Measurements from ENCODE around the gene NKAIN1.

Gene NKAIN1

DNA sequence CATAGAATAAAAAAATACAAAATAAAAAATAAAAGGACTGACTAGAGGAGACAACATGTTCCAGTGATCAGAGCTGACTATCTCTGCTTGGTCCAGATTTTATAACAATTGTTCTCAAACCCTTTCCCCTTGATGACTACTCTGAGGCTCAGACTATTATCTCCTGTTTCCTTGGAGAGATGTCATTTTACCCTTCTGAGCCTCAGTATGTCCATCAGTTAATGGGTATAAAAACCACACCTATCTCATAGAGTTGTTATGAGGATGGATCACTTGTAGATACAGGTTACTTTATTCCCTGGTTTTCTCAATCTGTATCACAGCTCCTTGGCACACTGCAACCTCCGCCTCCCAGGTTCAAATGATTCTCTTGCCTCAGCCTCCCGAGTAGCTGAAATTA lies 7.0 kb downstream of the NKAIN1 start:
- TF ChIP-seq, protein P1, sequence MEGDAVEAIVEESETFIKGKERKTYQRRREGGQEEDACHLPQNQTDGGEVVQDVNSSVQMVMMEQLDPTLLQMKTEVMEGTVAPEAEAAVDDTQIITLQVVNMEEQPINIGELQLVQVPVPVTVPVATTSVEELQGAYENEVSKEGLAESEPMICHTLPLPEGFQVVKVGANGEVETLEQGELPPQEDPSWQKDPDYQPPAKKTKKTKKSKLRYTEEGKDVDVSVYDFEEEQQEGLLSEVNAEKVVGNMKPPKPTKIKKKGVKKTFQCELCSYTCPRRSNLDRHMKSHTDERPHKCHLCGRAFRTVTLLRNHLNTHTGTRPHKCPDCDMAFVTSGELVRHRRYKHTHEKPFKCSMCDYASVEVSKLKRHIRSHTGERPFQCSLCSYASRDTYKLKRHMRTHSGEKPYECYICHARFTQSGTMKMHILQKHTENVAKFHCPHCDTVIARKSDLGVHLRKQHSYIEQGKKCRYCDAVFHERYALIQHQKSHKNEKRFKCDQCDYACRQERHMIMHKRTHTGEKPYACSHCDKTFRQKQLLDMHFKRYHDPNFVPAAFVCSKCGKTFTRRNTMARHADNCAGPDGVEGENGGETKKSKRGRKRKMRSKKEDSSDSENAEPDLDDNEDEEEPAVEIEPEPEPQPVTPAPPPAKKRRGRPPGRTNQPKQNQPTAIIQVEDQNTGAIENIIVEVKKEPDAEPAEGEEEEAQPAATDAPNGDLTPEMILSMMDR (IDR thresholded peaks at IDR 0.05; ENCODE audit: borderline replicate concordance, extremely low read depth, low read length, poor library complexity, severe bottlenecking): no peak
- TF ChIP-seq EZH2 (IDR thresholded peaks at IDR 0.05; ENCODE audit: borderline replicate concordance, low read depth, low read length, severe bottlenecking): no peak
- no peak overlapping the region for H3K4me2 ChIP-seq (ENCODE audit: insufficient read depth, low read length)
- no peak overlapping the region for H3K4me3 ChIP-seq (ENCODE audit: low read depth in 1 of 2, low read length in 2 of 2)
- peaks cover 5% of the 10 kb centered on the region for H3K27me3 ChIP-seq (ENCODE audit: insufficient read depth, low read length, poor library complexity)
- H3K9me3 ChIP-seq (ENCODE audit: insufficient read depth, low read length, severe bottlenecking): no peaks in the 10 kb centered on the region
- DNase-seq: no peak
- H3K4me1 ChIP-seq (ENCODE audit: insufficient read depth, low read length): no peaks in the 10 kb centered on the region
- no peaks in the 10 kb centered on the region for H3K79me2 ChIP-seq (ENCODE audit: insufficient read depth, low read length)
- H2AFZ ChIP-seq (ENCODE audit: low read depth, low read length): no peak overlapping the region
- no peak for ATAC-seq (ENCODE audit: insufficient read depth, low read depth)
- H3K36me3 ChIP-seq (ENCODE audit: insufficient read depth, low read length): no peaks in the 10 kb centered on the region
- no peak overlapping the region for H3K9ac ChIP-seq (ENCODE audit: low read depth, low read length)
- H3K27ac ChIP-seq (ENCODE audit: low read length): no peak overlapping the region
- no peaks in the 10 kb centered on the region for H4K20me1 ChIP-seq (ENCODE audit: insufficient read depth, low read length)

DNA sequence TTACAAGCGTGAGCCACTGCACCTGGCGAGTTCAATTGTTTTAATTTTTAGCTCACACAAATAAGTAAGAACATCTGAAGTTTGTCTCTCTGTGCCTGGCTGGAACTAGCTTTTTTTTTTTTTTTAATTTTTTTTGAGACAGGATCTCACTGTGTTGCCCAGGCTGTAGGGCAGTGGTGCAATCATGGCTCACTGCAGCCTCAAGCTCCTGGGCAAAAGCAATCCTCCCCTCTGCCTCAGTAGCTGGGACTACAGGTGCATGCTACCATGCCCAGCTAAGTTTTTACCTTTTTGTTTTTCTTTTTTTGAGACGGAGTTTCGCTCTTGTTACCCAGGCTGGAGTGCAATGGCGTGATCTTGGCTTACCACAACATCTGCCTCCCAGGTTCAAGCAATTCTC lies 7.9 kb downstream of the NKAIN1 start:
- H3K4me2 ChIP-seq (ENCODE audit: insufficient read depth, low read length): no peak overlapping the region
- ATAC-seq (ENCODE audit: insufficient read depth, low read depth): no peak
- H2AFZ ChIP-seq (ENCODE audit: low read depth, low read length): no peak overlapping the region
- H4K20me1 ChIP-seq (ENCODE audit: insufficient read depth, low read length): no peaks in the 10 kb centered on the region
- no peak overlapping the region for H3K27ac ChIP-seq (ENCODE audit: low read length)
- TF ChIP-seq EZH2 (IDR thresholded peaks at IDR 0.05; ENCODE audit: borderline replicate concordance, low read depth, low read length, severe bottlenecking): no peak
- TF ChIP-seq, protein P1 (IDR thresholded peaks at IDR 0.05; ENCODE audit: borderline replicate concordance, extremely low read depth, low read length, poor library complexity, severe bottlenecking): no peak
- H3K4me1 ChIP-seq (ENCODE audit: insufficient read depth, low read length): no peaks in the 10 kb centered on the region
- no peak overlapping the region for H3K4me3 ChIP-seq (ENCODE audit: low read depth in 1 of 2, low read length in 2 of 2)
- no peaks in the 10 kb centered on the region for H3K79me2 ChIP-seq (ENCODE audit: insufficient read depth, low read length)
- H3K36me3 ChIP-seq (ENCODE audit: insufficient read depth, low read length): no peaks in the 10 kb centered on the region
- no peaks in the 10 kb centered on the region for H3K9me3 ChIP-seq (ENCODE audit: insufficient read depth, low read length, severe bottlenecking)
- peaks cover 5% of the 10 kb centered on the region for H3K27me3 ChIP-seq (ENCODE audit: insufficient read depth, low read length, poor library complexity)
- no peak overlapping the region for H3K9ac ChIP-seq (ENCODE audit: low read depth, low read length)
- DNase-seq: no peak

DNA sequence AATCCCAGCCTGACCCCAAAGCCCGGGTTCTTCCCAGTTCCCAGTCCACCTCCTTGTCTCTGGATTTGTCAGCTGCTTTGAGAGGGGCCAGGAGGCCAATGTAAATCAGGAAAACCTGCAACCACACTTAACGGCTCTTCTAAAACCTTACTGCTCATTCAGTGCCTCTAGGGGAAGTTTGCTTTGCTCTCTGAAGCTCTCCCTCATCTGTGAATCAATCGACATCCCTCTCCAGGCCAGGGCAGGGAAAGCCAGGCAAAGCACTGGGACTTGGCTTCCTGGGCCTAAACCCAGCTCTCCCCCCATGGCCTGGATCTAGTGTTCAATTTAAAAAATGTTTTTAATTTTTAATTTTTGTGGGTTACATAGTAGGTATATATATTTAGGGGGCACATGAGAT lies 9.3 kb downstream of the NKAIN1 start:
- Histone ChIP-seq H3K4me1 (ENCODE audit: insufficient read depth, low read length) (no peaks in the 10 kb centered on the region), H3K27ac (ENCODE audit: low read length) (no peak overlapping the region), H3K27me3 (ENCODE audit: insufficient read depth, low read length, poor library complexity) (peaks cover 2% of the 10 kb centered on the region), H3K36me3 (ENCODE audit: insufficient read depth, low read length) (no peaks in the 10 kb centered on the region), H3K4me3 (ENCODE audit: low read depth in 1 of 2, low read length in 2 of 2) (no peak overlapping the region), H4K20me1 (ENCODE audit: insufficient read depth, low read length) (no peaks in the 10 kb centered on the region), H2AFZ (ENCODE audit: low read depth, low read length) (no peak overlapping the region), H3K79me2 (ENCODE audit: insufficient read depth, low read length) (no peaks in the 10 kb centered on the region), H3K9ac (ENCODE audit: low read depth, low read length) (no peak overlapping the region), H3K4me2 (ENCODE audit: insufficient read depth, low read length) (no peak overlapping the region), H3K9me3 (ENCODE audit: insufficient read depth, low read length, severe bottlenecking) (no peaks in the 10 kb centered on the region)
- ATAC-seq (ENCODE audit: insufficient read depth, low read depth) (no peak), DNase-seq (no peak)
- TF ChIP-seq, protein P1 (IDR thresholded peaks at IDR 0.05; ENCODE audit: borderline replicate concordance, extremely low read depth, low read length, poor library complexity, severe bottlenecking): no peak
- no peak for TF ChIP-seq EZH2 (IDR thresholded peaks at IDR 0.05; ENCODE audit: borderline replicate concordance, low read depth, low read length, severe bottlenecking)

DNA sequence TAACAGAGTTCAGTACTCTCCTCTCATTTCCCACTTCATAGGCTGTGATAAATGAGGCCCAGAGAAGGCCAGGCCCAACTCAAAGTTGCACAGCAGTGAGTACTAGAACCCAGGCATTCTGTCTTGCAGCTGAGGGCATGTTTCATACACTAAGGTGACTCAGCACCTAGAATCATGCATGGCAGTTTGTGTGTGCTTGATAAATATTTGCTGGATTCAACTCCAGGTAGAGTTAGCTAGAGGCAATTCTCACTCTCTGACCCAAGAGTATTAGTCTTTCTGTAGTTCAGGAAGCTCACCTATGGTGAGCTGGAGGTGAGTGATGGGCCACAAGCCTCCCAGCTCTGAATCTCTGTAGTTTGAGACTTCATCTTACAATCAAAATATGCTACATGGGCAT lies 10.7 kb downstream of the NKAIN1 start:
- TF ChIP-seq EZH2 (IDR thresholded peaks at IDR 0.05; ENCODE audit: borderline replicate concordance, low read depth, low read length, severe bottlenecking): no peak
- TF ChIP-seq, protein P1 (IDR thresholded peaks at IDR 0.05; ENCODE audit: borderline replicate concordance, extremely low read depth, low read length, poor library complexity, severe bottlenecking): no peak
- Histone ChIP-seq H3K4me3 (ENCODE audit: low read depth in 1 of 2, low read length in 2 of 2) (no peak overlapping the region), H3K36me3 (ENCODE audit: insufficient read depth, low read length) (no peaks in the 10 kb centered on the region), H2AFZ (ENCODE audit: low read depth, low read length) (no peak overlapping the region), H3K4me1 (ENCODE audit: insufficient read depth, low read length) (no peaks in the 10 kb centered on the region), H4K20me1 (ENCODE audit: insufficient read depth, low read length) (no peaks in the 10 kb centered on the region), H3K27me3 (ENCODE audit: insufficient read depth, low read length, poor library complexity) (no peaks in the 10 kb centered on the region), H3K9ac (ENCODE audit: low read depth, low read length) (no peak overlapping the region), H3K79me2 (ENCODE audit: insufficient read depth, low read length) (no peaks in the 10 kb centered on the region), H3K27ac (ENCODE audit: low read length) (no peak overlapping the region), H3K9me3 (ENCODE audit: insufficient read depth, low read length, severe bottlenecking) (no peaks in the 10 kb centered on the region), H3K4me2 (ENCODE audit: insufficient read depth, low read length) (no peak overlapping the region)
- no peak for ATAC-seq (ENCODE audit: insufficient read depth, low read depth)
- DNase-seq: no peak
